ENCODE results near the gene NAT8.
A peak's percentile ranks its signal among the peaks of the same experiment; 100 is the strongest.
"Not testable (repeated sequence)": the region's sequence is repeated elsewhere in the genome, so short reads cannot be mapped to it uniquely, and the experiment has no call there.

NAT8 gene

GRCh38 chr2:73642338-73643018 is at the start of gene NAT8:
NAT8 (minus strand) TSS chr2:73642422; CDS start chr2:73641628, 794 bp downstream.
- DNase-seq = no peak

GRCh38 chr2:73690372-73691088 is 48.3 kb upstream of the NAT8 start:
- DNase-seq = peak; percentile 11

GRCh38 chr2:73688494-73688893 is 46.3 kb upstream of the NAT8 start:
- DNase-seq = not testable (repeated sequence)

- no peak for DNase-seq
These were observed 43.7 kb upstream of the NAT8 start for GRCh38 chr2:73685764-73686438.

- not testable (repeated sequence) for DNase-seq
These were observed 42.7 kb upstream of the NAT8 start for GRCh38 chr2:73684905-73685304.

GRCh38 chr2:73684325-73684724 is 42.1 kb upstream of the NAT8 start:
- not testable (repeated sequence) for DNase-seq

- DNase-seq = not testable (repeated sequence)
These were observed 37.8 kb upstream of the NAT8 start for GRCh38 chr2:73679951-73680571.

- DNase-seq = not testable (repeated sequence)
These were observed 37.0 kb upstream of the NAT8 start for GRCh38 chr2:73679237-73679636.

- not testable (repeated sequence) for DNase-seq
These were observed 35.8 kb upstream of the NAT8 start for GRCh38 chr2:73678008-73678407.

- DNase-seq = not testable (repeated sequence)
These were observed 34.0 kb upstream of the NAT8 start for GRCh38 chr2:73676211-73676610.

GRCh38 chr2:73674696-73675157 is 32.5 kb upstream of the NAT8 start:
- DNase-seq = not testable (repeated sequence)

GRCh38 chr2:73669976-73670375 is 27.8 kb upstream of the NAT8 start:
- not testable (repeated sequence) for DNase-seq

- DNase-seq = not testable (repeated sequence)
These were observed 25.0 kb upstream of the NAT8 start for GRCh38 chr2:73667239-73667638.

- no peak for DNase-seq
These were observed 12.0 kb upstream of the NAT8 start for GRCh38 chr2:73654175-73654574.

- DNase-seq = no peak
These were observed 10.1 kb upstream of the NAT8 start for GRCh38 chr2:73652348-73652747.

- no peak for DNase-seq
These were observed 9.5 kb upstream of the NAT8 start for GRCh38 chr2:73651591-73652230.

- not testable (repeated sequence) for DNase-seq
These were observed 5.5 kb upstream of the NAT8 start for GRCh38 chr2:73647690-73648089.

GRCh38 chr2:73641767-73642062 is 507 bp downstream of the NAT8 start:
- no peak for DNase-seq

- no peak for DNase-seq
These were observed 1.1 kb downstream of the NAT8 start for GRCh38 chr2:73640946-73641766.

GRCh38 chr2:73640511-73640911 is 1.7 kb downstream of the NAT8 start:
- no peak for DNase-seq

GRCh38 chr2:73638429-73638828 is 3.8 kb downstream of the NAT8 start:
- DNase-seq = no peak

- not testable (repeated sequence) for DNase-seq
These were observed 5.2 kb downstream of the NAT8 start for GRCh38 chr2:73636977-73637376.

Data from CD4-positive, alpha-beta T cell treated with Interferon gamma for 1 hour (primary cell).